ENCODE measurements around the gene ASCL5.

GRCh38 chr1:201140941-201141260 lies 13.9 kb upstream of the ASCL5 start:
- no peak for TF ChIP-seq HCFC1 (IDR thresholded peaks at IDR 0.05; ENCODE audit: low read depth, low read length)
- no peak for TF ChIP-seq POLR2A (conservative IDR thresholded peaks at IDR 0.05)

Data from K562 (cell line).